HG02852 (cell line): ENCODE results near the gene KRTAP19-8.

Experiments
- ATAC-seq: cut with Tn5 transposase; IDR thresholded peaks from one replicate; pipeline ENCODE4 v1.9.1; 2021; ENCODE audit warnings: mild to moderate bottlenecking, moderate library complexity; ENCODE audit not compliant: unreplicated experiment

KRTAP19-8 gene

GRCh38 chr21:31012133-31013089, 25.9 kb downstream of the KRTAP19-8 start:
- ATAC-seq, result no peak

- ATAC-seq, result no peak
Measured at GRCh38 chr21:31011412-31011811, 26.9 kb downstream of the KRTAP19-8 start.

- no peak for ATAC-seq
Measured at GRCh38 chr21:31008355-31008754, 29.9 kb downstream of the KRTAP19-8 start.

GRCh38 chr21:31005019-31005418, 33.3 kb downstream of the KRTAP19-8 start:
- no peak for ATAC-seq

DNA sequence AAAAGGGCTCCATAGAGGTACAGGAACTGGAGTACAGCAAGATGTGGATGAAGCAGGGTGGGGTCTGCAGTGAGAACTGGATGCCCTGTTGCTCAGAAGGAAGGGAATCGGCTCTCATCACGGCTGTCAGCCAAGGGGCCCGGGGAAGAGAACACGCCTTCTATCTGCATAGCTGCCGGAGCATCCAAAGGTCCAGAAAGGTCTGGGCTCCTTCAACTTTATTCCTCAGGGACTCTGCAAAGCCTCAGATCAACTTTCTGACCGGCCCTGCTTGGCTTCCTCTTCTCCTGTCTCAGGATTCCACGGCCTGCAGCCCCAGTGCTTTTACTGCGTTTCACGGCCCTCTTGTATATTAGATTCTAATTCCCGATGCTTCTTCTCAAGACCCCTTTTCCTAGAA, 34.8 kb downstream of the KRTAP19-8 start:
- no peak for ATAC-seq

- ATAC-seq, result no peak
Measured at GRCh38 chr21:30997541-30997940, 40.7 kb downstream of the KRTAP19-8 start.

DNA sequence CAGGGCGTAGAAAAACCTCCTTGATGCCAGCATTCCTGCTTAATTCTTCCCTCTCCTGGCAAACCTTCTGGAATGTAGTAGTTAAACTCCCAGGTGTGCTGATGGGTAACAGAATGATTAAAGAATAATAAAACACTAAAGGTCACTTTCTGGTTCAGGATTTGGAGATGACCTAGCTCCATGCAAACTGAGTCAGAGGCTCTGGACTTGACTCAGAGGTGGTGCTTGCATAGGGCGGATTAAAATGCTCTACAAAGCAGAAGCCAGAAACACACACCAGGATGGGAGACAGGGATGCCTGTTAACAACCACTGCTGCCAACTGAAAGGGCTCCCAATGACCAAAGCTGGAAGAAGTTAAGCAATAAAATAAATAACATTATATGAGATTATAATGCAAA, 41.5 kb downstream of the KRTAP19-8 start:
- no peak for ATAC-seq

DNA sequence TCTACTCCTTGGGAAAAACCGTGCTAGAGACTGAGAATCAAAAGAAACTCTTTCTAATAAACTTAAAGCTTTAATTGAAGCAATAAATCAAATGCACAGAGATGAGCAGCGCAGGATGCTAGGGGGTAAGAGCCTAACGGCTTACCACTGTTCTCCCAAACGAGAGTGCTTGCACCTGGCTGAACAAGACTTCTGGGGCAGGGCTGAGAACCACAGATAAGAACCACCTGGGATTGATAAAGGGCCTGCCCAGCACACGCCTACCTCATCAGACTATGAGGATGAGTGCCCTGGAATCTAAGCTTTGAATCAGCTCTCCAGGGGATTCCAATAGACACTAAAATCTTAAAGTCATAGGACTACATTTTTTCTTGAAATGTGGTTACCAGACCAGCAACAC, 43.3 kb downstream of the KRTAP19-8 start:
- no peak for ATAC-seq

GRCh38 chr21:30990514-30991262, 47.6 kb downstream of the KRTAP19-8 start:
- ATAC-seq, result no peak

- ATAC-seq, result no peak
Measured at GRCh38 chr21:30988706-30989105, 49.6 kb downstream of the KRTAP19-8 start.
